Measurements from ENCODE around the gene PPP1R14C. TPM values are rescaled to one million over a fixed set of nuclear protein-coding genes. Genes with fewer than 3 reads are reported as not detected.

The PPP1R14C gene
- total and polyA plus RNA-seq, 2 donors (not counting 3 experiments of a cell fraction or from before 2014, with no cell fraction given) = not detected

GRCh38 chr6:150183105-150183504 lies 40.3 kb downstream of the PPP1R14C start:
- DNase-seq (ENCODE audit: low read depth, low spot score) (no peak), FAIRE-seq (no peak)
- ChIA-PET CTCF (no interaction called here), POLR2A (no interaction called here)
- H3K4me2 ChIP-seq (ENCODE audit: insufficient read depth, low read length) = no peak overlapping the region
- no peaks in the 10 kb centered on the region for H3K36me3 ChIP-seq (ENCODE audit: control insufficient read depth in 2 of 2, extremely low read depth in 1 of 2, insufficient read depth in 2 of 2, low read length in 2 of 2)
- peaks cover 0 to 2% of the 10 kb centered on the region in 2 experiments for H3K27me3 ChIP-seq (ENCODE audit: control insufficient read depth in 2 of 2, insufficient read depth in 2 of 2, low read length in 2 of 2)
- H3K4me3 ChIP-seq (replicated peaks in 1 of 3; ENCODE audit: insufficient read depth in 1 of 3, low read depth in 1 of 3, low read length in 3 of 3) = no peak overlapping the region
- H3K9ac ChIP-seq (replicated peaks; ENCODE audit: extremely low read depth, insufficient read depth, low read length) = no peak overlapping the region
- H4K20me1 ChIP-seq (replicated peaks; ENCODE audit: control insufficient read depth, extremely low read depth, insufficient read depth, low read length) = no peaks in the 10 kb centered on the region
- no peaks in the 10 kb centered on the region for H3K4me1 ChIP-seq (ENCODE audit: control insufficient read depth, extremely low read depth, insufficient read depth, low read length)
- no peaks in the 10 kb centered on the region for H3K79me2 ChIP-seq (ENCODE audit: control insufficient read depth, insufficient read depth, low read length)
- H3K9me1 ChIP-seq (replicated peaks; ENCODE audit: control insufficient read depth, extremely low read depth, insufficient read depth, low read length) = no peaks in the 10 kb centered on the region
- no peak overlapping the region for H3K27ac ChIP-seq (ENCODE audit: insufficient read depth, low read depth, low read length)
- TF ChIP-seq POLR2A (IDR thresholded peaks at IDR 0.05; ENCODE audit: low read depth, low read length) (no peak), JUN (IDR thresholded peaks at IDR 0.05; ENCODE audit: borderline replicate concordance, insufficient read depth, insufficient read length, low read depth) (no peak), GATA2 (IDR thresholded peaks at IDR 0.05; ENCODE audit: insufficient read depth, insufficient read length, low read depth, low read length) (no peak), FOS (IDR thresholded peaks at IDR 0.05; ENCODE audit: borderline replicate concordance, insufficient read depth, low read length) (no peak), EZH2 (IDR thresholded peaks at IDR 0.05; ENCODE audit: borderline replicate concordance, low read depth, low read length, severe bottlenecking) (no peak), POLR2AphosphoS5 (IDR thresholded peaks at IDR 0.05; ENCODE audit: insufficient read depth, low read depth, low read length) (no peak), CTCF (IDR thresholded peaks at IDR 0.05; ENCODE audit: extremely low read depth in 1 of 2, insufficient read depth in 1 of 2, low read depth in 1 of 2, low read length in 2 of 2) (no peak), MAX (IDR thresholded peaks at IDR 0.05; ENCODE audit: insufficient read depth, insufficient read length) (no peak), MYC (IDR thresholded peaks at IDR 0.05; ENCODE audit: low read depth, low read length) (no peak)
- no peaks in the 10 kb centered on the region for H3K9me3 ChIP-seq (replicated peaks; ENCODE audit: control insufficient read depth, insufficient read depth, low read length)
- intact Hi-C loops (cut with micrococcal nuclease) = no loop called here
- dilution Hi-C loops (cut with MboI; ENCODE audit: extremely low pct_ligation_motif_present, low sequenced_read_pairs) = no loop called here
- BruUV-seq (replicated peaks) = no TSS peak
- no peak overlapping the region for H2AFZ ChIP-seq (ENCODE audit: low read depth, low read length)

All from endothelial cell of umbilical vein (primary cell).